IMR-90 (cell line): ENCODE measurements around the gene OSBPL3.

Experiments used
- CEBPB ChIP-seq: IDR thresholded peaks from 2 replicates; pipeline ENCODE4 v1.6.1; 2012; ENCODE audit warnings: low read depth, low read length, improper control_type of control experiment
- CTCF ChIP-seq: conservative IDR thresholded peaks from 2 replicates; pipeline ENCODE4 v1.5.1; 2012; ENCODE audit warnings: mild to moderate bottlenecking, low read depth, low read length, improper control_type of control experiment
- MAZ ChIP-seq: IDR thresholded peaks from 2 replicates; pipeline ENCODE4 v1.6.1; 2012; ENCODE audit warnings: low read depth, mild to moderate bottlenecking, low read length, improper control_type of control experiment, moderate library complexity, borderline replicate concordance
- MXI1 ChIP-seq: IDR thresholded peaks from 2 replicates; pipeline ENCODE4 v1.6.1; 2012; ENCODE audit warnings: low read depth, mild to moderate bottlenecking, low read length, moderate library complexity, borderline replicate concordance
- POLR2A ChIP-seq: IDR thresholded peaks from 2 replicates; pipeline ENCODE4 v1.6.1; 2012; ENCODE audit warnings: mild to moderate bottlenecking, low read depth, low read length
- RCOR1 ChIP-seq: IDR thresholded peaks from 2 replicates; pipeline ENCODE4 v1.6.1; 2012; ENCODE audit warnings: mild to moderate bottlenecking, low read length, improper control_type of control experiment; ENCODE audit not compliant: insufficient replicate concordance
- TF ChIP-seq, protein P1 (sequence below): fragments of 150-350 bp; IDR thresholded peaks from 2 replicates; pipeline ENCODE4 v1.6.1; 2016; ENCODE audit warnings: low read depth, mild to moderate bottlenecking, low read length, moderate library complexity, borderline replicate concordance
- TF ChIP-seq, protein P2 (sequence below): fragments of 150-350 bp; IDR thresholded peaks from 2 replicates; pipeline ENCODE4 v1.6.1; 2017; ENCODE audit warnings: mild to moderate bottlenecking, antibody characterized with exemption, low read length, low read depth

DNA sequence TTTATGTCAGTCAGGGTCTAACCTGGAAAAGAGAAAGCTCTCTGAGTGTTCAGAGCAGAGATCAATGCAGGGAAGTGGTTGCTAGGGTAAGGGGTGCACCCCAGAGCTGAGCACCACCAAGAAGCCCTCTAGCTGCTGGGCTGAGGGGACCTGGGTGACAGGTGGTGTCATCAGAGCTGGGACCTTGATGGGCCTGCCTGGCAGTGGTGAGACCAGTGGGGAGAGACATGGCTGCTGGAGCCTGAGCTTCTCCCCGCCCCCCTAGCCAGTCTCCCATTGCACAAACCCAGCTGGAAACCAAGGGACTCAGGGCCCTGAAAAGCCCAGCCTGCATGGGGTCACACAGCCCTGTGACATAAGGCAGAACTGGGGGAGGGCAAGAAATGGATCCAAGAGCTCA lies 49.1 kb upstream of the OSBPL3 start:
- TF ChIP-seq CTCF (no peak), POLR2A (no peak), MXI1 (no peak), CEBPB (no peak), MAZ (no peak), RCOR1 (no peak)
- TF ChIP-seq, protein P1, sequence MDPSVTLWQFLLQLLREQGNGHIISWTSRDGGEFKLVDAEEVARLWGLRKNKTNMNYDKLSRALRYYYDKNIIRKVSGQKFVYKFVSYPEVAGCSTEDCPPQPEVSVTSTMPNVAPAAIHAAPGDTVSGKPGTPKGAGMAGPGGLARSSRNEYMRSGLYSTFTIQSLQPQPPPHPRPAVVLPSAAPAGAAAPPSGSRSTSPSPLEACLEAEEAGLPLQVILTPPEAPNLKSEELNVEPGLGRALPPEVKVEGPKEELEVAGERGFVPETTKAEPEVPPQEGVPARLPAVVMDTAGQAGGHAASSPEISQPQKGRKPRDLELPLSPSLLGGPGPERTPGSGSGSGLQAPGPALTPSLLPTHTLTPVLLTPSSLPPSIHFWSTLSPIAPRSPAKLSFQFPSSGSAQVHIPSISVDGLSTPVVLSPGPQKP = no peak
- TF ChIP-seq, protein P2, sequence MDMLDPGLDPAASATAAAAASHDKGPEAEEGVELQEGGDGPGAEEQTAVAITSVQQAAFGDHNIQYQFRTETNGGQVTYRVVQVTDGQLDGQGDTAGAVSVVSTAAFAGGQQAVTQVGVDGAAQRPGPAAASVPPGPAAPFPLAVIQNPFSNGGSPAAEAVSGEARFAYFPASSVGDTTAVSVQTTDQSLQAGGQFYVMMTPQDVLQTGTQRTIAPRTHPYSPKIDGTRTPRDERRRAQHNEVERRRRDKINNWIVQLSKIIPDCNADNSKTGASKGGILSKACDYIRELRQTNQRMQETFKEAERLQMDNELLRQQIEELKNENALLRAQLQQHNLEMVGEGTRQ = no peak
